G401 (cell line): ENCODE results near the gene CCND3. TPM values are rescaled to one million over a fixed set of nuclear protein-coding genes. Genes with fewer than 3 reads are reported as not detected.

Source experiments
- DNase-seq: peaks from one replicate; pipeline ENCODE4 v3.0.0-alpha.2; 2015; ENCODE audit warnings: low spot score
- in situ Hi-C: cut with HindIII; loops from 2 replicates; pipeline ENCODE4 v1.10.0; 2016; ENCODE audit warnings: low sequenced_read_pairs, mixed read lengths
- total RNA-seq: library from RNA; depleted of rRNA; stranded (reverse); fragments of >200 nt; shearing (Covaris generic); gene quantifications from 2 replicates; pipeline ENCODE4 v1.2.3, GENCODE V29; 2014; rRNA removed

The CCND3 gene
- total RNA-seq, 1 experiment from 2014 or later = 28.2 TPM

- no peak for DNase-seq
- in situ Hi-C loops = no loop called here
Observed at GRCh38 chr6:41885930-41886329, 55.7 kb downstream of the CCND3 start.

GRCh38 chr6:41884957-41885356, 56.7 kb downstream of the CCND3 start:
- in situ Hi-C loops = no loop called here
- no peak for DNase-seq

Other genes with a start within 250 kb of the CCND3 start
- 6.7 and 9.8 TPM in 2 replicates for gene TFEB, start 206.2 kb downstream of the CCND3 start, total RNA-seq
- gene PGC, start 194.4 kb downstream of the CCND3 start, total RNA-seq = not detected in 2 replicates
- 1.7 and 3.3 TPM in 2 replicates for gene FRS3, start 161.9 kb downstream of the CCND3 start, total RNA-seq
- gene PRICKLE4, start 161.0 kb downstream of the CCND3 start, total RNA-seq = 7.7 TPM in 1 of 2 replicates, not detected in the other
- gene TOMM6, start 154.1 kb downstream of the CCND3 start, total RNA-seq = 199 and 283 TPM in 2 replicates
- 4.7 and 9.9 TPM in 2 replicates for gene USP49, start 46.4 kb downstream of the CCND3 start, total RNA-seq
- 23.8 TPM in 2 replicates for gene MED20, start 20.7 kb downstream of the CCND3 start, total RNA-seq
- gene BYSL, start 20.3 kb downstream of the CCND3 start, total RNA-seq = 68.3 and 75.5 TPM in 2 replicates
- gene TAF8, start 108.7 kb upstream of the CCND3 start, total RNA-seq = 27.5 and 28.2 TPM in 2 replicates
- gene C6orf132, start 200.8 kb upstream of the CCND3 start, total RNA-seq = 0.18 TPM in 1 of 2 replicates, not detected in the other
- not detected in 2 replicates for gene GUCA1A, start 231.6 kb upstream of the CCND3 start, total RNA-seq